ENCODE results near the gene LOC101059915.
A peak's percentile ranks its signal among the peaks of the same experiment; 100 is the strongest.
"Not testable (repeated sequence)": the region's sequence is repeated elsewhere in the genome, so short reads cannot be mapped to it uniquely, and the experiment has no call there.

LOC101059915 gene

DNA sequence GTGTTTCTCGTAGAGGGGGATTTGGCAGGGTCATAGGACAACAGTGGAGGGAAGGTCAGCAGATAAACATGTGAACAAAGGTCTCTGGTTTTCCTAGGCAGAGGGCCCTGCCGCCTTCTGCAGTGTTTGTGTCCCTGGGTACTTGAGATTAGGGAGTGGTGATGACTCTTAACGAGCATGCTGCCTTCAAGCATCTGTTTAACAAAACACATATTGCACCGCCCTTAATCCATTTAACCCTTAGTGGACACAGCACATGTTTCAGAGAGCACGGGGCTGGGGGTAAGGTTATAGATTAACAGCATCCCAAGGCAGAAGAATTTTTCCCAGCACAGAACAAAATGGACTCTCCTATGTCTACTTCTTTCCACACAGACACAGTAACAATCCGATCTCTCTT lies 22.9 kb upstream of the LOC101059915 start:
- not testable (repeated sequence) for DNase-seq

DNA sequence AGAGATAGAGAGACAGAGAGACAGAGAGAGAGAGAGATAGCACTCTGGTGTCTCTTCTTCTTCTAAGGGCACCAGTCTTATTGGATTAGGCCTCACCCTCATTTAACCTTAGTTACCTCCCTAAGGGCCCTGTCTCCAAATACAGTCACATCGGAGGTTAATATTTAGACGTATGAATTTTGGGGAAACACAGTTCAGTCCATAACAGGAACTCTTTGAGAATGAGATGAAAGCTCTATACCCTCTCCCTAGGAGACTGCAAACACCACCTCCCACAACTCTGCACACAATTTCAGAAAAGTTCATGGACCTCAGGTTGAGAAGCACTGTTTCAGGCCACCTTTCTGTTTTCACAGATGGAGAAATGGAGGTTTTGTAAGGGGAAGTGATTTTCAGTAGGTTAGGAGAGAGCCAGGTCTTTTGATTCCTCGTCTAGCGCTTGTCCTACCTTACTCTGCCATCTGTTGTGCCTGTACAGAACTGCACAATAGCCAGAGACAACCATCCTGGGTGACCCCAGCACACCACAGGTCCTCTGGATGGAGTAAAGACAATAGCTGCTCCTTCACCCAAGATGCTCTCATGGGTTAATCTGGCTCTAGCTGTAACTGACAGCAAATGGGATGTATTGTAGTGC lies 16.9 kb upstream of the LOC101059915 start:
- DNase-seq = no peak

DNA sequence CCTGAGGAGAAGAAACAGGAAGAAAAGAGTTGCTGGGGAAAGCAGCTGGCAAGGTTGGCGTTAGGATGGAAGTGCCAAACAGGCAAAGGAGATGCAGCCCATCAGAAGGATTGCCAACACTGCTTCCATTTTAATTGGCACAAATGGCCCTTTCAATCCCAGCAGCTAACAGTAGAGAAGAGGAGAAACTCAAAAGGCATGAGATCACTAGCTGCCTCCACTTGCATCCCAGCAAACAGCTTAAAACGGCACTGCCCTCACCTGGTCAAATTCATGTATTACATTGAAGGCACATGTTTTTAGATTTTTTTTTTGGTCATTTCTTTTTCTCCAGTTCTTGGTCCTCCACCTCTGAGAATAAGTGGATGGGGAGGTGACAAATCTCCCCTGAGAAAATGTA lies 14.9 kb upstream of the LOC101059915 start:
- DNase-seq = peak; percentile 60

DNA sequence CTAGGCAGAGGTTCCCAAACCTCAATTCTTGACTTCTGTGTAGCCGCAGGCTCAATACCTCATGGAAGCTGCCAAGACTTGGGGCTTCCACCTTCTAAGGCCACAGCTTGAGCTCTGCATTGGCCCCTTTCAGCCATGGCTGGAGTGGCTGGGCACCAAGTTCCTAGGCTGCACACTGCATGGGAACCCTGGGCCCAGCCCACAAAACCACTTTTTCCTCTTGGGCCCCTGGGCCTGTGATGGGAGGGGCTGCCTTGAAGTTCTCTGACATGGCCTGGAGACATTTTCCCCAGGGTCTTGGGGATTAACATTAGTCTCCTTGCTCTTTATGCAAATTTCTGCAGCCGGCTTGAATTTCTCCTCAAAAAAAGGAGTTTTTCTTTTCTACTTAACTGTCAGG lies 14.0 kb upstream of the LOC101059915 start:
- DNase-seq = no peak

DNA sequence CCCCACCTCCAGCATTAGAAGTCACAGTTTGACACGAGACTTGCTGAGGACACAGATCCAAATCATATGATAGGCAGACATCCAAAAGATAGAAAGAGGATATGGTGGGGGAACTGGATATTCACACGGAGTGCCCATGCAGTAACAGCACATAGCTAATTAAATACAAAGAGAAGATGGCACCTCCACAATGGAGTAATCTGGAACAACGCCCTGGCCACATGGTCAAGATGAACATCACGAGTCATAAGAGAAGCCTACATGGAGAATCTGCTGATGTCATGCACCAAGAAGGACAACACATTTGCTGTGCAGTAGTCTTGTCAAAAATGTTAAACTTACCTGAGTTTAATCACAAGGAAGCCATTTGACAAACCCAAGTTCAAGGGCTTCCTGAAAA lies 10.1 kb upstream of the LOC101059915 start:
- no peak for DNase-seq

DNA sequence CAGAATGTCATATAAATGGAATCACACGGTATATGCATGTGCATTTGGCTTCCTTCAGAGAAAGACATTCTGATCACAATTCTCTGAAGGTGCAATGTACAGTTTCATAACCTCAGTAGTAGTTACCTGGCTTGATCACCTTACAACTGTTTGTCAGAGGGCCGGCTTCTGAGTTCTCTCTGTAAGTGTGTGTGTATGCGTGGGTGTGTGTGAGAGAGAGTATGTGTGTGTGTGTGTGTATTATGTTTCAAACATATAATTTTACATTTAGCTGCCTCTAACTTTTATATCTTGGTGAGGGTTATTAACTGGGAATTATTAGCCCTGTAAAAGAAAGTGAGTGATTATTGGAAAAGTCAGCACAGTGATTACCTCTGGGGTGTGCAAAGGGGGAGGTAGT lies 8.0 kb upstream of the LOC101059915 start:
- DNase-seq = no peak

DNA sequence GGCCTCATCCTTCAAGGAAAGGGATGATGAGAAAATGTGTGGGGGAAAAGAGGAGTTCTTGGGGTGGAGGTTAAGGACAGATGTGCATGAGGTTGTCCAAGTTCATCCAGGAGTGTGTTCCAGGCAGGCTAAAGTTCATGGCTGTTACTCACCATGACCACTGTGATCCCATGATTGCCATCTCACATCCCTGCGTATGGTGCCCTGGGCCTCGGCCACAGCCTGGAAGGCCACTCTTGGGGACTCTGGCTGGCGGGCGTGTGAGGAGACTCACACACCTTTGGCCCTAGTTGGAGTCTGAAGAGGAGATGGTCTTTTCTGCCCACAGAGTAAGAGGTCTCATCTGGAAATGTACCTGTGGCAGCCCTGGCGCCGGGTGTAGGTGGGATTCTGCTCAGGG lies 7.4 kb upstream of the LOC101059915 start:
- DNase-seq = no peak

DNA sequence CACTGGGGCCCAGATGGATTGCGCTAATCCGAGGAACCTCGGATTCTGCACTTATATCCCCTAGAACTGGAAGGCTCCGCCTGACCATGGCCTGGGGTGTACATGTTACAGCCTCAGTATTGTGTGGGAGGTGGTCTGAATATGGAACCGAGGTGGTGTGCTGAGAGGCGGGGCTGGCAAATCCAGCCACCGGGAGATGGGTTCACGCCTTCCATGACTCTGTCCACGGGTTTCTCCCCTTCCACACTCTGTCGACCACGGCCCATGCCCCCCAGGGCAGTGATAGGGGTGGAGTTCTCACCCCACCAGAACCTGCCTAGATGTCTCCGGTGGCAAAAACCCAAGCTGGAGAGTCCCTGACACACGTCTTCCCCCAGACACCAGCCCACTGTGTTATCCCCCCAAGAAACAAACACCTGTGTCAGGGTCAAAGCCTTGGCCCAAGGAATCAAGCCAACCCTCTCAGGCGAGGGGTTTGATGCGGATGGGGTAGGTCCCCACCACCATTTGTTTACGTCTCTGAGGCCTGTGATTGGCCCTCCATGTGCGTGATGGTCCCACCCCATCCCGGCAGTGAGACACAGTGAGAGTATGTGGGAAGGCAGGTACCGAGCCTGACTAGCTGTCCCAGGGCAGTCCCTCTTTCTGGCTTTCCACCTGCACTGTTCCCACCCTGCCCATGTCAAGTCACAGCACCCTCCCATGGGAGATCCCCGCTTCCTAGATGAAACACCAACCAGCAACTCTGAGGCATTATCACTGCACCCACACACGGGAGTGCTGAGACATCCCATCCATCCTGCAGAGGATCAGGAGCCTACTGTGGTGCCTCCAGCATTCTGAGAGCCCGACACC lies 6.6 kb upstream of the LOC101059915 start:
- DNase-seq = no peak

DNA sequence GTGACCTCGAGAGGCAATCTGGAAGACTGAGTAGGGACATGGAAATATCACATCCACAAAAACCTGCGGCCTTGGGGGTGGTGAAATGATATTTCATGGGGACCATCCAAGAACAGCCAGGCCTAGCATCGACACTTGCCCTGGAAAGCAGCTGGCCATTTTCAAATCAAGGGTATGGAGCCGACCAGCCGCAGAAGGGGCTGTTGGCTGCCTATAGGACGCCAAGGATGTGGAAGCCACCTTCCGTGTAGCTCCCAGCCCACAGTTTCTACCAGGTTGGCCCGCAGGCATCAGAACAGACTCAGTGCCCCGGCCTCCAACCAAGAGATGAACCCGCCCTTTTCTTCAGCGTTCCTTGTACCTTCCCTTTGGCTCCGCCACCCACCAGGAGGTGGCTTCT lies 5.4 kb upstream of the LOC101059915 start:
- no peak for DNase-seq

DNA sequence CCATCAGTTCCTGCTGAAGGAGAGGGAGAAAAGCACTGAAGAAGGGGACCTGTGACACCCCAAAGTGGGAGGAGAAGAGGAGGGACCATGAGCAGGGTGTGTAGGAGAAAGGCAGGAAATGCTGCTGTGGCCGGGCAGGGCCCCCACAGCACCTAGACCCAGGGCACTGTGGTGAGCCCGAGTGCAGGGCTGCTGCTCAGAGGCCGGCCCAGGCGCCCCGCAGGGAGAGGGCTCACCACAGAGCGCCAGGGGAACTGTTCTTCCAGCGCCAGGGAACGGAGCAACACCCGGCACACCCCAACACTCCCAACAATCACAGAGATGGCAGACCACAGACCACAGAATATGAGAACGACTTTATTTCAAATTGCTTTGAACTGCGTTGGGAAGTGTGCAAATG lies 4.7 kb upstream of the LOC101059915 start:
- DNase-seq = not testable (repeated sequence)

DNA sequence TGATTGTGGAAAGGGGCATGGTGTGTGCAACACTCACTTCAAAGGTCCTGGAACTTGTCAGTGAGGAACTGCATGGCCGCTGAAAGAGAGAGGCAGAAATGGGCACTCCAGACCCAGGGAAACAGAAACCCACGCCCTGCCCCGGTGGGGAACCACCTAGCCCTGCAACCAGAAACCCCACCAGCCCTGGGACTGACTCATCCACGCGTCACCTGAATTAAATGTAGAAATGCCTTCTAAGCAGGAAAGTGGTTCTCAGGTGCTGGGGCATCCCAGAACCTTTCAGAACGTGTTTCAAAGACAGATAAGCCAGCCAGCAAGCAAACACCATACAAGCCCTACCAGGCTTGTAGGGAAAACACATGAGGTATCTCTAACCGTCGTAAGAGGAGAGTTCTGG lies 4.1 kb upstream of the LOC101059915 start:
- DNase-seq = not testable (repeated sequence)

DNA sequence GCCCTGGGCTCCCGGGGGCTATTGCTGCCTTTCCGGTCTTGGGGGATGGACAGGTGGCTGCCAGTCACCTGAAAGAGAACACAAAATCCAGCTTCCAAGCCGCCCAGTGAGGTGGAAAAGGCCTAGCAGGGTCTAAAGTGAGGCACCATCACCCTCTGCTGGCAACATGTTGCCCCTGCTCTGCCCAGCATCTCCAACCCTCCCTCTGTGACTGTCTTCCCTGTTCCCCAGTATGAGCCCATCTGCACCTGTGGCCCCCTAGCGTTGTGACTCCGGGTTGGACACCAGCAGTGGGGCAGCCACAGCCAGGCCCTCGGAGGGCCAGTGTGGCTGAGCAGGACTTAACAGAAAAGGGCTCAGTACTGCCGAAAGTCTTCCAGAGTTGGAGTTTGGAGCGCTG lies 3.1 kb upstream of the LOC101059915 start:
- DNase-seq = peak; percentile 30

DNA sequence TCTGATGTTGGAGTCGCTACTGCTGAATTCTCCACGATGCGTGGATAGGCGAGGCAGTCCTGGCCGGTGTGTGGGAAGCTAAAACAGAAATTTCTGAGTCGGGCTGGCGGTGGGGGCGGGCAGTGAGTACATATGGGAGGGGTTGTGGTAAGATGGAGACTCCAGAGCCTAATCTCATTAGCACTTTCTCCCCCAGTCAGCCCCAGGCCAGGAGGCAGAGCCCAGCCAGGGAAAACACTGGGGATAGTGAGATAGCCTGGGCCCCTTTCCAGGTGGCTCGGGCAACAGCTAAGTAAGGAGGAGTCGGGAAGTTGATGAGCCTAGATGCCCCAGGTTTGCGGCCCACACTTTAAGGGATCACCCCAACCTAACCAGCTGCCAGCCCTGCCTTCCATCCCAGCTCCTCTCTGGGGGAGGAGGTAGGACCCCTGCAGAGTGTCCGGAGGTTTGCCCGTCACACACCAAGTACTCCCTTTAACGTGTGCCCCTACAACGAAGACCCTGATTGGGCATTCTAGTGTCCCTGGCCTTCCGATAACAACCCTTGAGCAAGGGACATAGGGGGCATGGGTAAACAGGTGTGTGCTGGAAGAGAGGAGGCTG lies 2.4 kb upstream of the LOC101059915 start:
- DNase-seq = no peak

DNA sequence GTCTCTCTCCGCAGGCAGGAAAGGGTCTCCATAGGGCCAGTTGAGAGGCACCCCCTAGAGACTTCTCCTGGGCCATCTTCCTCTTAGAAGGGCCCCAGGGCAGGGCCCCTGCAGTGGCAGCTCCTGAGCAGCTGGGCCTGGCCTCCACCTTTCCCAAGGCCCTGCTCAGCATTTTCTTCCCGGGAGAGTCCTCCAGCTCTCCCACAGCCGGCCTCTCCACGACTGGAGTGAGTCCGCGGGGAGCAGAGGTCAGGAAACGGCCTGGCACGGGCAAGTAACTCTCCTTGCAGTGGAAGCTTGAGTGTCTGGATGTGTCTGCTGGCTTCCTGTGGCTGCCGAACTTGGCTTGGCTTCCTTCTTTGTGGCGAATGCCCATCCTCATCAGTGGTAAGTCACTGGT lies 1.6 kb upstream of the LOC101059915 start:
- DNase-seq = no peak

DNA sequence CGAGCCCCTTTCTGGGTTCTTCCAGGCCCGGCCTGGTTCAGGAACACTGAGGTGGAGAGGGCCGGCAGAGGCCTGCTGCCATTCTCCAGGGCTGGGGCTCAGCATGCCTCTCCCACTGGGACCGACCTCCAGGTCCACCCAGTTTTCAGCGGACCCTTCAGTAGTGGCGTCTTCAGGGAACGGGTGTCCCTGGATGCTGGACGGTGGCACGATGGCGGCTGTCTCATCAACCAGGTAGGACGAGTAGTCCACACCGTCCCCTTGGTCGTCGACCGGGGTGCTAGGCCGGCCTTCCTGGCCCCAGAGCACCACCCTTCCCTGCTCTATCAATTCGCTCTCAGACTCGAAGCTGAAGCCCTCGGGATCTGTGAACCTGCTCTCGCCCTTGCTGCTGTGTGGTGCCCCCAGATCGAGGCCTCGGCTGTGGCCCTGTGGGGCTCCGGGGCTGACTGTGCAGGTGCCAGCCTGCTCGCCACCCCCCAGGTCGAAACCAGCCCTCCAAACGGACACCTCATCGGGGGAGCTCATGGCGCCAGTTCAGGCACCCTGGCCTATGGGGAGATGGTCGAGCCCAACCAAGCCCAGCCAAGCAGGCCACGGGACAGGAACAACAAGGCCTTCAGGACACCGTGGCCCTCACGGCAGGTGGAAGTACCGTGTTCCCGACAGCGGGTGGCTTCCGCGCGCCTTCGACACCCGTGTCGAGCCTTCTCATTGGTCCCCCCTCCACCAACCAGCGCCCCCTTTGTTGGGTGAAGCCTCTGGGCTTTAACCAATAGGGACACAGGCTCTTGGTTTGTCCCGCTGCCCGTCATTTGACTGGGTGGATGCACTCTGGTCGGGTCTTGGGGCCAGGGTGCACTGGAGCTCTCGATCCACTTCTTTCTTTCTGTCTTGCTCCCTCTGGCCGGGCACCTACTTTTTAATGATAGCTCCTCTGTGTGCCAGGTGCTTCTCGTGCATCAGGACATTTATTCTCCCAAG lies 814 bp upstream of the LOC101059915 start:
- DNase-seq = no peak

DNA sequence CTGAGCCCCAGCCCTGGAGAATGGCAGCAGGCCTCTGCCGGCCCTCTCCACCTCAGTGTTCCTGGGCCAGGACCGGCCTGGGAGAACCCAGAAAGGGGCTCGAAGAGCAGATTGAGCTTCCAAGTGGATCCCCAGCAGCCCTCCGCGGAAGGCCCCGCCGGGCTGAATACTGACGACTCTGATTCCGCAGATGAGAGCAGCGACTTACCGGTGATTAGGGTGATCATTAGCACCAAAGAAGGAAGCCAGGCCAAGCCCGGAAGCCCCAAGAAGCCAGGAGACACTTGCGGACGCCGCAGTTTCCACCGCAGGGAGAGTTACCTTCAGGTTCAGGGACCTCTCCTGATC lies 876 bp downstream of the LOC101059915 start:
- DNase-seq = no peak

DNA sequence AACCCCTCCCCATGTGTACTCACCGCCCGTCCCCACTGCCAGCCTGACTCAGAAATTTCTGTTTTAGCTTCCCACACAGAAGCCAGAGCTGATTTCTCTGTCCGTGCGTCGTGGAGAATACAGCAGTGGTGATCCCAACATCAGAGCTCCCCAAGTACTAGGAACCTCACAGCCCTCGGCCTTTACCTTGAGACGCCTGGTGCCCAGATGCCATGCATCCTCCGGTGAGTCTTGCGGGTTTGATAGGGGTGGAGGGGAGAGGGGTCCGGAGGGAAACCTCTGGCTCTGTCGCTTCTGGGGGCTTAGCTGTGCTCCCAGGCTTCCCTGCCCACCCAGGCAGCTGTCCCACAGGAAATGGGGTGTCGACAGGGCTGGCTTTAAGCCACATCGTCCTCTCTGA lies 2.1 kb downstream of the LOC101059915 start:
- DNase-seq = no peak

DNA sequence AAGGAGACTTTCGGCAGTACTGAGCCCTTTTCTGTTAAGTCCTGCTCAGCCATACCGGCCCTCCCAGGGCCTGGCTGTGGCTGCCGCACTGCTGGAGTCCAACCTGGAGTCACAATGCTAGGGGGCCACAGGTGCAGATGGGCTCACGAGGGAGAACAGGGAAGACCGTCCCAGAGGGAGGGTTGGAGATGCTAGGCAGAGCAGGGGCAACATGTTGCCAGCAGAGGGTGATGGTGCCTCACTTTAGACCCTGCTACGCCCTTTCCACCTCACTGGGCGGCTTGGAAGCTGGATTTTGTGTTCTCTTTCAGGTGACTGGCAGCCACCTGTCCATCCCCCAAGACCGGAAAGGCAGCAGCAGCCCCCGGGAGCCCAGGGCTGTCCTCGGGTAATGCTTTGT lies 2.6 kb downstream of the LOC101059915 start:
- DNase-seq = peak; percentile 13

DNA sequence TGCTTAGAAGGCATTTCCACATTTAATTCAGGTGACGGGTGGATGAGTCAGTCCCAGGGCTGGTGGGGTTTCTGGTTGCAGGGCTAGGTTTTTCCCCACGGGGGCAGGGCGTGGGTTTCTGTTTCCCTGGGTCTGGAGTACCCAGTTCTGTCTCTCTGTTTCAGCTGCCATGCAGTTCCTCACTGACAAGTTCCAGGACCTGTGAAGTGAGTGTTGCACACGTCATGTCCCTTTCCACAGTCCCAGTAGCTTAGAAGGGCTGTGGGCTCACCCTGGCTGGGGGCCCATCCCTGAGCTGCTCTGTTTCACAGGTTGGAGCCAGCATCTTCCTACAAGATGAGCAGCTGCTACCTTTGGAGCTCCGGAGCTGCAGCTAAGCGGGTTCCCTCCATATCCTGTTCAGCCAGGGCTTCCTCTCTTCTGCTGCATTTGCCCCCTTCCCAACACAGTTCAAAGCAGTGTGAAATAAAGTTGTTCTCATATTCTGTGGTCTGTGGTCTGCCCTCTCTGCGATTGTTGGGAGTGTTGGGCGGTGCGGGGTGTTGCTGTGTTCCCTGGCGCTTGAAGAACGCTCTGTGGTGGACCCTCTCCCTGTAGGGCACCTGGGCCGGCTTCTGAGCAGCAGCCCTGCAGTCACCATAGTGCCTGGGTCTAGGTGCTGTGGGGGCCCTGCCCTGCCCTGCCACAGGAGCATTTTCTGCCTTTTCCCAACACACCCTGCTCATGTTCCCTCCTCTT lies 3.9 kb downstream of the LOC101059915 start:
- DNase-seq = no peak

DNA sequence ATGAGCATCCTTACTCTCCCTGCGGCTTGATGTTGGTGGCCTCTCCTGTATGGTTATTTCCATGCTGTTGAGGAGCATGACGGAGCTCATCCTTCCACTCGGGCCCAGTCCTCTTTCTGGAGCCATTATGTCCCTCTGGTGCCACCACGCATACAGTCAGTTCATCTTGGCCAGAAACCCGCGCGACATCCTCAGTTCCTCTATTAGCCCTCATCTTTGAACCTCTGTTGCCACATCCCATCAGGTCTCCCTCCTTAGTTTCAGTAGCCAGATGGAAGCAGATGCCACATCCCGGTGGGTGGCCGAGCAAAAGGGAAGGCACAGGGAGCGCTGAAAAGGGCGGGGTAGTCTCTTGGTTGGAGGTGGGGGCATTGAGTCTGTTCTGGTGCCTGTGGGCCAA lies 4.6 kb downstream of the LOC101059915 start:
- DNase-seq = no peak

DNA sequence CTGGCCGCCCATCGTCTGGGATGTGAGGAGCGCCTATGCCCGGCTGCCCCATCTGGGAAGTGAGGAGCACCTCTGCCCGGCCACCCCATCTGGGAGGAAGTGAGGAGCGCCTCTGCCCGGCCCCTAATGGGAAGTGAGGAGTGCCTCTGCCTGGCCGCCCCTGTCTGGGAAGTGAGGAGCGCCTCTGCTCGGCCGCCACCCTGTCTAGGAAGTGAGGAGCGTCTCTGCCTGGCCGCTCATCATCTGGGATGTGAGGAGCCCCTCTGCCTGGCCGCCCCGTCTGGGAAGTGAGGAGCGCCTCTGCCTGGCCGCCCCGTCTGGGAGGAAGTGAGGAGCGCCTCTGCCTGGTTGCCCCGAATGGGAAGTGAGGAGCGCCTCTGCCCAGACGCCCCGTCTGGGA lies 8.3 kb downstream of the LOC101059915 start:
- DNase-seq = not testable (repeated sequence)

DNA sequence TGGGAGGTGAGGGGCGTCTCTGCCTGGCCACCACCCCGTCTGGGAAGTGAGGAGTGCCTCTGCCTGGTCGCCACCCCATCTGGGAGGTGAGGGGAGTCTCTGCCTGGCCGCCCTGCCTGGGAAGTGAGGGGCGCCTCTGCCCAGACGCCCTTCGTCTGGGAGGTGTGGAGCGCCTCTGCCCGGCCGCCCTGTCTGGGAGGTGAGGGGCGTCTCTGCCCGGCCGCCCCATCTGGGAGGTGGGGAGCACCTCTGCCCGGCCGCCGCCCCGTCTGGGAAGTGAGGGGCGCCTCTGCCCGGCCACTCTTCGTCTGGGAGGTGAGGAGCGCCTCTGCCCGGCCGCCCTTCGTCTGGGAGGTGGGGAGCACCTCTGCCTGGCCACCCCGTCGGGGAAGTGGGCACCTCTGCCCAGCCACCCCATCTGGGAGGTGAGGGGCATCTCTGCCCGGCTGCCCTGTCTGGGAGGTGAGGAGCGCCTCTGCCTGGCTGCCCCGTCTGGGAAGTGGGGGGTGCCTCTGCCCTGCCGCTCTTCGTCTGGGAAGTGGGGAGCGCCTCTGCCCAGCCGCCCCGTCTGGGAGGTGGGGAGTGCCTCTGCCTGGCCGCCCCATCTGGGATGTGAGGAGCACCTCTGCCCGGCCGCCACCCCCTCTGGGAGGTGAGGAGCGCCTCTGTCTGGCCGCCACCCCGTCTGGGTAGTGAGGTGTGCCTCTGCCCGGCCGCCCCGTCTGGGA lies 8.9 kb downstream of the LOC101059915 start:
- not testable (repeated sequence) for DNase-seq

All from NCI-H1694 (cell line).